ENCODE data around the gene TMEM37. TPM values are rescaled to one million over a fixed set of nuclear protein-coding genes. Genes with fewer than 3 reads are reported as not detected.

TMEM37 gene
- total and polyA plus RNA-seq, 2 of the 8 experiments (the other 6 are each of a cell fraction or from before 2014, with no cell fraction given), result 11.0 to 16.2 TPM

- TF ChIP-seq CHD2 (IDR thresholded peaks at IDR 0.05; ENCODE audit: low read length), result no peak
Observed at GRCh38 chr2:119419803-119420508, 11.7 kb upstream of the TMEM37 start (continued).
